ENCODE data around the gene GPR39.

GPR39 gene

DNA sequence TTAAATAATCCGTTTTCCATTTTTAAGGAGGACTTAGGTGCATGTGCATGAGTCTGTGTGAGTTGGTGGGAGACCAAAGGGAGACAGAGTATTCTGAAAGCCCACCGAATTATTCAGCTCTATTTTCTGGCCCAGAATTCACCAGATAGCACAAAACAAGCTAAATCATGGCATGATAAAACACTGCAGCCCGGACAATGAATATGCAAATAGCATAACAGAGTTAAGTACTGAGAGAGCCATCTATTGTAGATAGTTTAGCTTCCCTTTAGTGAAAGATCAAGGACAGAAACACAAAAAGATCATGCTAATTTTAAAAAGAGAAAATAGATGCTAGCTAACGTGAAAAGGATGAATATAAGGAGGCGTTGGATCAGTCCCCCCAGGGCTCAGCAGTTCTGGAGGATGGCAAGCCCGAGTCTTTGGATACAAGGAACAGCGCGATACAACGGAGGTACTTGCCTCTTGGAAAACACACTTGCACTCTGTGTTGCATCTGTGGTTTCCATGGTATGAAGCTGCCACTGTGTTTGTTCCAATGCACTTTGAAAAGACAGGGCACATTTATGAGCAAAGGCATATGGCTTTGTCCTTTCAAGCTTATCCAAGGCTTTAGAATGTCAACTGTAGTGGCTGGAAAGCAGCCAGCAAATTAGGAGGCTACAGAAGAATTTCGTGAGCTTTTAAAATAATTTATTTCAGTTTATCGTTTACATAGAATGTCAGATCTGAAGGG is 133.5 kb downstream of the GPR39 start:
- H3K27me3 ChIP-seq, result no peaks in the 10 kb centered on the region
- no peak overlapping the region for H3K4me3 ChIP-seq
- no peak overlapping the region for H3K4me2 ChIP-seq
- H3K36me3 ChIP-seq, result no peaks in the 10 kb centered on the region
- TF ChIP-seq Cebpa-rat (IDR thresholded peaks at IDR 0.05), result no peak
- no peak overlapping the region for H3K27ac ChIP-seq
- peaks cover 0 to 32% (median 0%) of the 10 kb centered on the region in 10 experiments; a peak in 5 of 20 replicates for H3K4me1 ChIP-seq
- H3K9me3 ChIP-seq (replicated peaks in 1 of 11), result peaks cover 2 to 8% (median 3%) of the 10 kb centered on the region in 11 experiments
- H4K20me1 ChIP-seq, result no peaks in the 10 kb centered on the region
- H3K9ac ChIP-seq, result no peak overlapping the region

GRCh38 chr2:132550946-132551345 is 134.3 kb downstream of the GPR39 start:
- H3K27me3 ChIP-seq, result no peaks in the 10 kb centered on the region
- H3K9ac ChIP-seq, result no peak overlapping the region
- H3K36me3 ChIP-seq, result no peaks in the 10 kb centered on the region
- H3K9me3 ChIP-seq (replicated peaks in 1 of 11), result no peaks in the 10 kb centered on the region
- peak overlapping the region in 1 of 11 experiments; percentile 46; a peak in 2 of 22 replicates for H3K4me2 ChIP-seq
- no peak overlapping the region for H3K4me3 ChIP-seq
- H4K20me1 ChIP-seq, result no peaks in the 10 kb centered on the region
- TF ChIP-seq Cebpa-rat (IDR thresholded peaks at IDR 0.05), result no peak
- no peak overlapping the region for H3K27ac ChIP-seq
- peaks cover 0 to 32% (median 0%) of the 10 kb centered on the region in 10 experiments; a peak in 5 of 20 replicates for H3K4me1 ChIP-seq

DNA sequence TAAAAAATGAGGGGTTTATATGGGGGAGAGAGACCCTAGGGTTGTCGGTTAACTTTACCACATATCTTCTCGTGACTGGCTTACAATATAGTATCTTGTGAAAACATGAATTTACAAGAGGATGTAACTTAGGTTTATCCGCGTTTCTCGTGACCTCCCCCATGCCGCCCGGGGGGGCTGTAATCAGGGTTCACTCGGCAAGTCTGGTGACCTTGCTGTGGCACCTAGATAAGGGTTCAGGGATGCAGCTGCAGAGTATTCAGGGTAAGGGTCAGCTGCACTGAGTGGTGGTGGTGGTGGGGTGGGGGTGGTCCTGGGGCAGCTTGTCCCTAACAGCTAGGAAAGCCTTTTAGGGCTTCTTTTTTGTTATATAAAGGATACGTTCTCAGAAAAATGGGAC is 141.1 kb downstream of the GPR39 start:
- H3K36me3 ChIP-seq, result no peaks in the 10 kb centered on the region
- no peaks in the 10 kb centered on the region for H3K4me1 ChIP-seq
- no peak overlapping the region for H3K9ac ChIP-seq
- H3K9me3 ChIP-seq (replicated peaks in 1 of 11), result no peaks in the 10 kb centered on the region
- no peaks in the 10 kb centered on the region for H4K20me1 ChIP-seq
- no peak for TF ChIP-seq Cebpa-rat (IDR thresholded peaks at IDR 0.05)
- H3K4me3 ChIP-seq, result no peak overlapping the region
- no peaks in the 10 kb centered on the region for H3K27me3 ChIP-seq
- H3K4me2 ChIP-seq, result no peak overlapping the region
- H3K27ac ChIP-seq, result no peak overlapping the region

- no peaks in the 10 kb centered on the region for H3K36me3 ChIP-seq
- H3K27me3 ChIP-seq, result no peaks in the 10 kb centered on the region
- H3K4me1 ChIP-seq, result no peaks in the 10 kb centered on the region
- TF ChIP-seq Cebpa-rat (IDR thresholded peaks at IDR 0.05), result no peak
- H3K4me3 ChIP-seq, result no peak overlapping the region
- H3K27ac ChIP-seq, result no peak overlapping the region
- no peaks in the 10 kb centered on the region for H4K20me1 ChIP-seq
- no peak overlapping the region for H3K9ac ChIP-seq
- H3K9me3 ChIP-seq (replicated peaks in 1 of 11), result no peaks in the 10 kb centered on the region
- no peak overlapping the region for H3K4me2 ChIP-seq
These were observed 142.7 kb downstream of the GPR39 start for GRCh38 chr2:132559326-132559725.

- Histone ChIP-seq H3K4me1 (no peaks in the 10 kb centered on the region), H3K27me3 (no peaks in the 10 kb centered on the region), H4K20me1 (no peaks in the 10 kb centered on the region), H3K36me3 (no peaks in the 10 kb centered on the region), H3K9ac (no peak overlapping the region), H3K27ac (no peak overlapping the region), H3K4me3 (no peak overlapping the region), H3K9me3 (replicated peaks in 1 of 11) (no peaks in the 10 kb centered on the region), H3K4me2 (no peak overlapping the region)
- TF ChIP-seq Cebpa-rat (IDR thresholded peaks at IDR 0.05), result no peak
These were observed 143.3 kb downstream of the GPR39 start for GRCh38 chr2:132559921-132560320.

- no peaks in the 10 kb centered on the region for H3K9me3 ChIP-seq (replicated peaks in 1 of 11)
- H3K27ac ChIP-seq, result no peak overlapping the region
- H3K27me3 ChIP-seq, result no peaks in the 10 kb centered on the region
- H3K4me2 ChIP-seq, result no peak overlapping the region
- H4K20me1 ChIP-seq, result no peaks in the 10 kb centered on the region
- no peaks in the 10 kb centered on the region for H3K36me3 ChIP-seq
- no peaks in the 10 kb centered on the region for H3K4me1 ChIP-seq
- H3K9ac ChIP-seq, result no peak overlapping the region
- TF ChIP-seq Cebpa-rat (IDR thresholded peaks at IDR 0.05), result no peak
- H3K4me3 ChIP-seq, result no peak overlapping the region
These were observed 144.0 kb downstream of the GPR39 start for GRCh38 chr2:132560562-132560961.

GRCh38 chr2:132562245-132562644 is 145.6 kb downstream of the GPR39 start:
- Histone ChIP-seq H3K36me3 (no peaks in the 10 kb centered on the region), H3K27me3 (no peaks in the 10 kb centered on the region), H3K4me2 (no peak overlapping the region), H3K27ac (no peak overlapping the region), H3K9me3 (replicated peaks in 1 of 11) (peaks cover 0 to 4% (median 0%) of the 10 kb centered on the region in 11 experiments; a peak in 3 of 22 replicates), H4K20me1 (no peaks in the 10 kb centered on the region), H3K4me3 (no peak overlapping the region), H3K4me1 (no peaks in the 10 kb centered on the region), H3K9ac (no peak overlapping the region)
- TF ChIP-seq Cebpa-rat (IDR thresholded peaks at IDR 0.05), result no peak

GRCh38 chr2:132564065-132564464 is 147.5 kb downstream of the GPR39 start:
- Histone ChIP-seq H3K9me3 (replicated peaks in 1 of 11) (peaks cover 0 to 4% (median 0%) of the 10 kb centered on the region in 11 experiments; a peak in 3 of 22 replicates), H3K9ac (no peak overlapping the region), H3K4me1 (no peaks in the 10 kb centered on the region), H3K27ac (no peak overlapping the region), H3K4me3 (no peak overlapping the region), H4K20me1 (no peaks in the 10 kb centered on the region), H3K4me2 (no peak overlapping the region), H3K36me3 (no peaks in the 10 kb centered on the region), H3K27me3 (no peaks in the 10 kb centered on the region)
- no peak for TF ChIP-seq Cebpa-rat (IDR thresholded peaks at IDR 0.05)

DNA sequence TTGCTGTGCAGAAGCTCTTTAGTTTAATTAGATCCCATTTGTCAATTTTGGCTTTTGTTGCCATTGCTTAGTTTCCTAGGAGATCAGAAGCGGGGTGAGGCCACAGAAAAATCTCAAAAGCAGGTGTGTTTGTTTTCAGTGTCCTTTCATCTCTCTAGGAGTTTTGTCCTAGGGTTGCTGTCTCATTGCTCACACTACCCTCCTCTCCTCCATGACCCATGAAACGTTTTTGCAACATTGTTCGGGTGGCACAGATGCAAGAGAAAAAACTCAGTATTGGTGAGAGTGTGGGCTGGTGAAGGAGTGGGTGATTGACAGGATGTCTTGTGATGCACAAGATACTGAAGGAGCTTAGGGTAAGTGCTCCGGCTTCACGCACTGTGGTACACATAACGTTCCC is 149.8 kb downstream of the GPR39 start:
- Histone ChIP-seq H3K9me3 (replicated peaks in 1 of 11) (peaks cover 0 to 4% (median 0%) of the 10 kb centered on the region in 11 experiments; a peak in 3 of 22 replicates), H3K36me3 (no peaks in the 10 kb centered on the region), H3K4me1 (peaks cover 0 to 19% (median 5%) of the 10 kb centered on the region in 10 experiments; a peak in 9 of 20 replicates), H3K9ac (no peak overlapping the region), H3K4me2 (no peak overlapping the region), H3K27me3 (no peaks in the 10 kb centered on the region), H3K27ac (no peak overlapping the region), H4K20me1 (no peaks in the 10 kb centered on the region), H3K4me3 (no peak overlapping the region)
- no peak for TF ChIP-seq Cebpa-rat (IDR thresholded peaks at IDR 0.05)

GRCh38 chr2:132567682-132568081 is 151.1 kb downstream of the GPR39 start:
- H3K4me3 ChIP-seq, result no peak overlapping the region
- no peak overlapping the region for H3K27ac ChIP-seq
- H3K9me3 ChIP-seq (replicated peaks in 1 of 11), result peaks cover 0 to 4% (median 0%) of the 10 kb centered on the region in 11 experiments; a peak in 3 of 22 replicates
- no peak overlapping the region for H3K4me2 ChIP-seq
- TF ChIP-seq Cebpa-rat (IDR thresholded peaks at IDR 0.05), result no peak
- no peaks in the 10 kb centered on the region for H3K27me3 ChIP-seq
- H3K36me3 ChIP-seq, result no peaks in the 10 kb centered on the region
- H4K20me1 ChIP-seq, result no peaks in the 10 kb centered on the region
- peaks cover 0 to 32% (median 5%) of the 10 kb centered on the region in 10 experiments; a peak in 9 of 20 replicates for H3K4me1 ChIP-seq
- H3K9ac ChIP-seq, result no peak overlapping the region

Measured in BLaER1 treated with 17β-estradiol and CSF1 and Interleukin-3, amounts not matched to agents 10 nM and 100 nM (cell line).